ENCODE results near the gene ANKRD30B.
"Not testable (repeated sequence)": the region's sequence is repeated elsewhere in the genome, so short reads cannot be mapped to it uniquely, and the experiment has no call there.

The ANKRD30B gene

GRCh38 chr18:14878826-14879225 is 130.9 kb downstream of the ANKRD30B start:
- H3K27ac Mint-ChIP-seq; H3K4me3 Mint-ChIP-seq; H3K27me3 Mint-ChIP-seq; H3K4me1 Mint-ChIP-seq; ATAC-seq (ENCODE audit: low read depth); H3K36me3 Mint-ChIP-seq; H3K9me3 Mint-ChIP-seq; DNase-seq (ENCODE audit: low spot score in 2 of 2): not testable (repeated sequence)

DNA sequence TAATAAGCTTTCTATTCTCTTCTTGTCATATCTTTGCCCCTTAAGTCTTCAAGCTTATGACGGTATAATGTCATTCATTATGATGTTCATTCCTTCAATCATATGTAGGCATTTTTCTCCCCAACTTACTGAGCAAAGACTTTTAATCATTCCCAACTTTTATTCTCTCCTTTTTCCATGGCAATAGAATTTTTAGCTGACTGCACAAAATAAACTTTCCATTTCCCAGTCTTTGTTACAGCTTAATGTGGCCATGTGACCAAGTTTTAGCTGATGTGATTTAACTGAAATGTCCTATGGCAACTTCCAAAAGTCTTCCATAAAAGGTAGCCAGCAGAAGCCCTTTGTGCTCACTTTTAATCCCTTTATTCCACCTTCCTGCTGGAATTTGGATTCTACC is 152.5 kb downstream of the ANKRD30B start:
- Mint-ChIP-seq H3K4me3 (no peak overlapping the region), H3K27ac (no peak overlapping the region), H3K36me3 (no peaks in the 10 kb centered on the region), H3K27me3 (no peaks in the 10 kb centered on the region), H3K4me1 (no peaks in the 10 kb centered on the region), H3K9me3 (peaks cover 8% of the 10 kb centered on the region)
- no peak for ATAC-seq (ENCODE audit: low read depth)
- no peak for DNase-seq (ENCODE audit: low spot score in 2 of 2)

Data from memory B cell (primary cell).